Measurements from ENCODE around the gene FAM187B.
A peak's percentile ranks its signal among the peaks of the same experiment; 100 is the strongest.

The FAM187B gene

GRCh38 chr19:35213663-35214632 is 14.6 kb downstream of the FAM187B start:
- TF ChIP-seq SIN3A (IDR thresholded peaks at IDR 0.05; ENCODE audit: borderline replicate concordance, insufficient read depth, low read length) (no peak), FOXP2 (optimal IDR thresholded peaks at IDR 0.05; ENCODE audit: borderline replicate concordance, extremely low read depth, extremely low read length, insufficient read depth) (peak; percentile 41)

- TF ChIP-seq POLR2AphosphoS5 (IDR thresholded peaks at IDR 0.05; ENCODE audit: low read depth, low read length) (no peak), TAF1 (IDR thresholded peaks at IDR 0.05; ENCODE audit: borderline replicate concordance, insufficient read depth, low read length) (no peak), FOXP2 (optimal IDR thresholded peaks at IDR 0.05; ENCODE audit: borderline replicate concordance, extremely low read depth, extremely low read length, insufficient read depth) (no peak), REST (IDR thresholded peaks at IDR 0.05; ENCODE audit: insufficient read depth in 1 of 2, low read depth in 2 of 2, low read length in 2 of 2) (no peak), SIN3A (IDR thresholded peaks at IDR 0.05; ENCODE audit: borderline replicate concordance, insufficient read depth, low read length) (no peak)
These were observed 16.3 kb downstream of the FAM187B start for GRCh38 chr19:35212241-35212640.

- TF ChIP-seq REST (IDR thresholded peaks at IDR 0.05; ENCODE audit: insufficient read depth in 1 of 2, low read depth in 2 of 2, low read length in 2 of 2) (no peak), SIN3A (IDR thresholded peaks at IDR 0.05; ENCODE audit: borderline replicate concordance, insufficient read depth, low read length) (no peak), POLR2AphosphoS5 (IDR thresholded peaks at IDR 0.05; ENCODE audit: low read depth, low read length) (no peak), TAF1 (IDR thresholded peaks at IDR 0.05; ENCODE audit: borderline replicate concordance, insufficient read depth, low read length) (no peak), FOXP2 (optimal IDR thresholded peaks at IDR 0.05; ENCODE audit: borderline replicate concordance, extremely low read depth, extremely low read length, insufficient read depth) (no peak)
These were observed 16.9 kb downstream of the FAM187B start for GRCh38 chr19:35211545-35212230.

- TF ChIP-seq FOXP2 (optimal IDR thresholded peaks at IDR 0.05; ENCODE audit: borderline replicate concordance, extremely low read depth, extremely low read length, insufficient read depth), result no peak
- no peak for TF ChIP-seq TAF1 (IDR thresholded peaks at IDR 0.05; ENCODE audit: borderline replicate concordance, insufficient read depth, low read length)
- TF ChIP-seq SIN3A (IDR thresholded peaks at IDR 0.05; ENCODE audit: borderline replicate concordance, insufficient read depth, low read length), result no peak
- TF ChIP-seq REST (IDR thresholded peaks at IDR 0.05; ENCODE audit: insufficient read depth in 1 of 2, low read depth in 2 of 2, low read length in 2 of 2), result no peak
- TF ChIP-seq POLR2AphosphoS5 (IDR thresholded peaks at IDR 0.05; ENCODE audit: low read depth, low read length), result no peak
These were observed 18.9 kb downstream of the FAM187B start for GRCh38 chr19:35209646-35210045.

GRCh38 chr19:35208121-35208520 is 20.4 kb downstream of the FAM187B start:
- TF ChIP-seq SIN3A (IDR thresholded peaks at IDR 0.05; ENCODE audit: borderline replicate concordance, insufficient read depth, low read length) (no peak), POLR2AphosphoS5 (IDR thresholded peaks at IDR 0.05; ENCODE audit: low read depth, low read length) (no peak), REST (IDR thresholded peaks at IDR 0.05; ENCODE audit: insufficient read depth in 1 of 2, low read depth in 2 of 2, low read length in 2 of 2) (no peak), TAF1 (IDR thresholded peaks at IDR 0.05; ENCODE audit: borderline replicate concordance, insufficient read depth, low read length) (no peak), FOXP2 (optimal IDR thresholded peaks at IDR 0.05; ENCODE audit: borderline replicate concordance, extremely low read depth, extremely low read length, insufficient read depth) (no peak)
